SK-N-SH (cell line): ENCODE data around the gene HAAO. TPM values are rescaled to one million over a fixed set of nuclear protein-coding genes. Genes with fewer than 3 reads are reported as not detected.
A peak's percentile ranks its signal among the peaks of the same experiment; 100 is the strongest.

ENCODE experiments used
- CTCF ChIA-PET: fragments of 300-600, 350-600 bp; formaldehyde crosslinking; extraction: SDS; loops from one replicate; lab custom pipeline; 2021; lab: Yijun Ruan, JAX
- POLR2A ChIA-PET: fragments of 350-600 bp; sonication (Branson Sonifier 250); formaldehyde crosslinking; extraction: SDS; loops from one replicate; lab custom pipeline; 2020; ENCODE audit warnings: antibody characterized with exemption, inconsistent platforms; lab: Yijun Ruan, JAX
- DNase-seq: peaks from one replicate; pipeline ENCODE4 v3.0.0; 2012
- H2AFZ ChIP-seq: fragments of 200-600 bp; sonication (generic); 2 replicates; pipeline ENCODE4 v1.8.1; 2016; ENCODE audit warnings: antibody characterized with exemption, mild to moderate bottlenecking, low read depth
- H3F3A ChIP-seq: fragments of 200-600 bp; sonication (generic); replicated peaks from 2 replicates; pipeline ENCODE3; 2016; ENCODE audit warnings: antibody characterized with exemption, mild to moderate bottlenecking; ENCODE audit not compliant: insufficient read depth
- H3K27ac ChIP-seq, 2 experiments: fragments of 200-500 bp in 1 of 2; fragments of 200-600 bp in 1 of 2; sonication (Bioruptor generic) in 1 of 2; sonication (generic), shearing (Covaris generic) in 1 of 2; 2 replicates each; pipeline versions ENCODE4 v1.5.1 to v1.6.1; 2014 to 2016; ENCODE audit warnings: low read depth in 2 of 2, inconsistent platforms in 1 of 2, low read length in 1 of 2, mild to moderate bottlenecking in 1 of 2, mixed read lengths in 1 of 2
- H3K27me3 ChIP-seq: fragments of 200-600 bp; sonication (generic), shearing (Covaris generic); 2 replicates; pipeline ENCODE4 v1.6.1; 2016; ENCODE audit warnings: mixed run types; ENCODE audit not compliant: insufficient read depth
- H3K36me3 ChIP-seq, 2 experiments: fragments of 200-500 bp in 1 of 2; fragments of 200-600 bp in 1 of 2; sonication (Bioruptor generic) in 1 of 2; sonication (generic) in 1 of 2; replicated peaks in 1 of 2; 2 replicates each; pipeline versions ENCODE3 to v1.5.1; 2014 to 2016; ENCODE audit warnings: low read length in 1 of 2, mild to moderate bottlenecking in 1 of 2; ENCODE audit not compliant: insufficient read depth in 2 of 2, control insufficient read depth in 1 of 2
- H3K4me1 ChIP-seq, 2 experiments: fragments of 200-500 bp in 1 of 2; fragments of 200-600 bp in 1 of 2; sonication (Bioruptor generic) in 1 of 2; sonication (generic), shearing (Covaris generic) in 1 of 2; 2 replicates each; pipeline versions ENCODE4 v1.5.1 to v1.6.1; 2014 to 2016; ENCODE audit warnings: low read depth in 1 of 2, low read length in 1 of 2, mixed run types in 1 of 2; ENCODE audit not compliant: insufficient read depth in 2 of 2, control insufficient read depth in 1 of 2
- H3K4me2 ChIP-seq: fragments of 200-600 bp; sonication (generic), shearing (Covaris generic); 2 replicates; pipeline ENCODE4 v1.6.1; 2017; ENCODE audit warnings: mixed run types
- H3K4me3 ChIP-seq, 2 experiments: fragments of 200-500 bp in 1 of 2; fragments of 200-600 bp in 1 of 2; sonication (Bioruptor generic) in 1 of 2; sonication (generic), shearing (Covaris generic) in 1 of 2; 2 replicates each; pipeline versions ENCODE4 v1.5.1 to v1.8.1; 2014 to 2016; ENCODE audit warnings: low read depth in 2 of 2, inconsistent platforms in 1 of 2, low read length in 1 of 2, mild to moderate bottlenecking in 1 of 2, mixed read lengths in 1 of 2, moderate library complexity in 1 of 2
- H3K79me2 ChIP-seq: fragments of 200-600 bp; sonication (generic); 2 replicates; pipeline ENCODE4 v1.8.1; 2017; ENCODE audit warnings: mild to moderate bottlenecking; ENCODE audit not compliant: insufficient read depth
- H3K9ac ChIP-seq: fragments of 200-600 bp; sonication (generic); 2 replicates; pipeline ENCODE4 v1.6.1; 2017; ENCODE audit warnings: mixed run types
- H3K9me2 ChIP-seq: fragments of 200-600 bp; sonication (generic); 2 replicates; pipeline ENCODE4 v1.6.1; 2017; ENCODE audit warnings: mixed run types
- H3K9me3 ChIP-seq: fragments of 200-600 bp; sonication (generic); 2 replicates; pipeline ENCODE4 v1.6.1; 2017; ENCODE audit warnings: mixed run types, mild to moderate bottlenecking, moderate library complexity
- H4K20me1 ChIP-seq: fragments of 200-600 bp; sonication (generic); 2 replicates; pipeline ENCODE4 v1.6.1; 2017; ENCODE audit warnings: mild to moderate bottlenecking, mixed run types; ENCODE audit not compliant: insufficient read depth
- CTCF ChIP-seq: fragments of 200-600 bp; sonication (generic); IDR thresholded peaks from 2 replicates; pipeline ENCODE4 v1.6.1; 2017; ENCODE audit warnings: antibody characterized with exemption, mild to moderate bottlenecking, moderate library complexity
- ELF1 ChIP-seq: IDR thresholded peaks from 2 replicates; pipeline ENCODE4 v1.4.0; 2012
- EP300 ChIP-seq, 2 experiments: IDR thresholded peaks; 2 replicates each; pipeline versions ENCODE4 v1.4.0 to v1.6.1; 2012; ENCODE audit warnings: borderline replicate concordance in 1 of 2, low read depth in 1 of 2, low read length in 1 of 2
- RAD21 ChIP-seq: IDR thresholded peaks from 2 replicates; pipeline ENCODE4 v1.6.1; 2012; ENCODE audit warnings: mild to moderate bottlenecking, low read length
- SMC3 ChIP-seq: IDR thresholded peaks from 2 replicates; pipeline ENCODE4 v1.6.1; 2012; ENCODE audit warnings: low read depth, low read length, improper control_type of control experiment
- TEAD4 ChIP-seq: IDR thresholded peaks from 2 replicates; pipeline ENCODE4 v1.4.0; 2012; ENCODE audit warnings: mild to moderate bottlenecking, borderline replicate concordance; ENCODE audit not compliant: insufficient read depth
- USF2 ChIP-seq: fragments of 150-350 bp; IDR thresholded peaks from 2 replicates; pipeline ENCODE4 v1.6.1; 2017; ENCODE audit warnings: antibody characterized with exemption, low read length, low read depth, borderline replicate concordance
- WGBS: methylation state at CpG from one replicate; pipeline ENCODE4 v1.1.6; 2017; ENCODE audit warnings: low lambda C conversion rate; 5-methylcytosine and 5-hydroxymethylcytosine counted together
- polyA plus RNA-seq, 3 experiments: library from polyadenylated mRNA; depleted of rRNA; stranded (reverse); fragments of >200 nt; gene quantifications; 2 replicates each; pipeline ENCODE4 v1.2.3, GENCODE V29; 2012

HAAO gene
- polyA plus RNA-seq, 1 of the 3 experiments (the other 2 are of a cell fraction): not detected

- Histone ChIP-seq H4K20me1 (no peaks in the 10 kb centered on the region), H3K9me3 (no peaks in the 10 kb centered on the region), H3K36me3 (no peaks in the 10 kb centered on the region), H3K4me3 (no peak overlapping the region), H3K9me2 (no peaks in the 10 kb centered on the region), H3K79me2 (no peaks in the 10 kb centered on the region), H3K27me3 (no peaks in the 10 kb centered on the region), H3K27ac (no peak overlapping the region; a peak in 1 of 4 replicates), H3K4me1 (peaks cover 0 to 21% of the 10 kb centered on the region in 2 experiments; a peak in 1 of 4 replicates), H3F3A (no peaks in the 10 kb centered on the region), H2AFZ (no peak overlapping the region), H3K4me2 (no peak overlapping the region), H3K9ac (no peak overlapping the region)
- POLR2A ChIA-PET: no interaction called here
- CTCF ChIA-PET: interaction anchor here (0.6 to 3.5 kb wide), 24 partner anchors 8 to 277 kb away, joined by 3 to 34 read pairs (median 4); partner anchors contain the start of genes HAAO and KCNG3
- 78% methylated on average over 16 of the region's 19 CpGs for WGBS
- peak; percentile 56 for TF ChIP-seq CTCF
- peak; percentile 84 for TF ChIP-seq RAD21
- TF ChIP-seq ELF1: no peak
- peak; percentile 55 for TF ChIP-seq SMC3
- DNase-seq: peak; percentile 92
Measured at GRCh38 chr2:42770288-42771131, 21.9 kb downstream of the HAAO start.

GRCh38 chr2:42769583-42770287, 22.6 kb downstream of the HAAO start:
- TF ChIP-seq USF2 (no peak), TEAD4 (no peak), EP300 (IDR thresholded peaks at IDR 0.05; ENCODE audit: borderline replicate concordance in 1 of 2, low read depth in 1 of 2, low read length in 1 of 2) (no peak)
- DNase-seq: no peak
- no peak overlapping the region for H2AFZ ChIP-seq
- CTCF ChIA-PET: interaction anchor here (0.6 to 3.5 kb wide), 8 partner anchors 12 to 276 kb away, joined by 3 to 34 read pairs (median 4); partner anchors contain the start of gene KCNG3
- no peak overlapping the region; a peak in 1 of 4 replicates for H3K27ac ChIP-seq
- POLR2A ChIA-PET: no interaction called here
- 91% methylated on average over 8 of the region's 10 CpGs for WGBS
- H3K4me3 ChIP-seq: no peak overlapping the region
- H3K9me3 ChIP-seq: no peaks in the 10 kb centered on the region
- no peaks in the 10 kb centered on the region for H3K36me3 ChIP-seq
- peaks cover 0 to 21% of the 10 kb centered on the region in 2 experiments; a peak in 1 of 4 replicates for H3K4me1 ChIP-seq
- no peaks in the 10 kb centered on the region for H3K79me2 ChIP-seq
- no peaks in the 10 kb centered on the region for H3K27me3 ChIP-seq
- no peaks in the 10 kb centered on the region for H4K20me1 ChIP-seq
- no peak overlapping the region for H3K9ac ChIP-seq
- H3F3A ChIP-seq: no peaks in the 10 kb centered on the region
- no peaks in the 10 kb centered on the region for H3K9me2 ChIP-seq
- no peak overlapping the region for H3K4me2 ChIP-seq
